Panc1 (cell line): ENCODE results near the gene ATP2A2.

ENCODE experiments used
- POLR2AphosphoS5 ChIP-seq: IDR thresholded peaks from 2 replicates; pipeline ENCODE4 v1.6.1; 2012; ENCODE audit warnings: mild to moderate bottlenecking, low read depth, low read length, moderate library complexity
- TCF7L2 ChIP-seq: IDR thresholded peaks from 2 replicates; pipeline ENCODE4 v1.6.1; 2011; ENCODE audit warnings: mild to moderate bottlenecking, low read depth, low read length, inconsistent platforms
- TF ChIP-seq, protein P1 (sequence below): fragments of 450-650 bp; IDR thresholded peaks from 2 replicates; pipeline ENCODE4 v1.5.1; 2017; ENCODE audit warnings: mild to moderate bottlenecking
- TF ChIP-seq, protein P2 (sequence below), 2 experiments: IDR thresholded peaks; 2 replicates each; pipeline ENCODE4 v1.6.1; 2011 to 2012; ENCODE audit warnings: low read depth in 2 of 2, control low read depth in 1 of 2, low read length in 1 of 2, mild to moderate bottlenecking in 1 of 2, moderate library complexity in 1 of 2; ENCODE audit not compliant: insufficient read depth in 1 of 2

DNA sequence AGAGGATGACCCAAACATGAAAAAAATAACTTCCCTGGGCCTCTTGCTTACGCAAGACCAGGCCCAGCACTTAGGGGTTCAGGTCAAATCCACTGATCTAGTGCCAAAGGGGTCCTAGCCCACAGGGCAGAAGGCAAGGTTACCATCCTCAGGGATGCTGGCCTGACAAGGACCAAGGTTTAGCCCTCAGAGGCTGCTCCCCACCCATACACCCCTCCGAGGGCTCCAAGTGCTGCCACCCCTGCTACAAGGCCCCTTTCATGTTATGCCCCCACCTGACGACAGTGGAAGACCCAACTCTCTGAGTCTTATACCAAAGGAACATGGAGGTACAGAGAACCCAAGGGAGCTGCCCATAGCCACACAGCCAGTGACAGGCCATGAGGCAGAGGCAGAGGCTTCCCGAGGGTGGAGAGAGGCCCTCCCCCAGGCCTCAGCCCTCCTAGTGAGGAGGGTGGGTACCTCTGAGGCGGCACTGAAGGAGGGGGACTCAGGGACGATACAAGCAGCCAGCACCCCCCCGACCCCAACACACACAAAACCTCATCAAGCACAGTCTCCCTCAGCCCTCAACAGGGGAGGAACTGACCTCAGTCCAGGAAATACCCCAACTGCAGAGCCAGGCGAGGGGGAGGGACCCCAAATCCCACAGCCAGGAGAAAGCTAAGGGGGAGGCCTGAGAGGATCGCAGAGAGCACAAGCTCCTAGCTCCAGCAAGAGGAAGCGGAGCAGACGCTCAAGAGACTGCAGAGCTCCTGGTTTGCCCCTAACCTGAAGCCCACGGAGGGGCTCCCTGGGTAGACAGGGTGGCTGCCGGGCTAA is 85.5 kb downstream of the ATP2A2 start:
- TF ChIP-seq, protein P1, sequence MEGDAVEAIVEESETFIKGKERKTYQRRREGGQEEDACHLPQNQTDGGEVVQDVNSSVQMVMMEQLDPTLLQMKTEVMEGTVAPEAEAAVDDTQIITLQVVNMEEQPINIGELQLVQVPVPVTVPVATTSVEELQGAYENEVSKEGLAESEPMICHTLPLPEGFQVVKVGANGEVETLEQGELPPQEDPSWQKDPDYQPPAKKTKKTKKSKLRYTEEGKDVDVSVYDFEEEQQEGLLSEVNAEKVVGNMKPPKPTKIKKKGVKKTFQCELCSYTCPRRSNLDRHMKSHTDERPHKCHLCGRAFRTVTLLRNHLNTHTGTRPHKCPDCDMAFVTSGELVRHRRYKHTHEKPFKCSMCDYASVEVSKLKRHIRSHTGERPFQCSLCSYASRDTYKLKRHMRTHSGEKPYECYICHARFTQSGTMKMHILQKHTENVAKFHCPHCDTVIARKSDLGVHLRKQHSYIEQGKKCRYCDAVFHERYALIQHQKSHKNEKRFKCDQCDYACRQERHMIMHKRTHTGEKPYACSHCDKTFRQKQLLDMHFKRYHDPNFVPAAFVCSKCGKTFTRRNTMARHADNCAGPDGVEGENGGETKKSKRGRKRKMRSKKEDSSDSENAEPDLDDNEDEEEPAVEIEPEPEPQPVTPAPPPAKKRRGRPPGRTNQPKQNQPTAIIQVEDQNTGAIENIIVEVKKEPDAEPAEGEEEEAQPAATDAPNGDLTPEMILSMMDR: no peak
- TF ChIP-seq, protein P2, sequence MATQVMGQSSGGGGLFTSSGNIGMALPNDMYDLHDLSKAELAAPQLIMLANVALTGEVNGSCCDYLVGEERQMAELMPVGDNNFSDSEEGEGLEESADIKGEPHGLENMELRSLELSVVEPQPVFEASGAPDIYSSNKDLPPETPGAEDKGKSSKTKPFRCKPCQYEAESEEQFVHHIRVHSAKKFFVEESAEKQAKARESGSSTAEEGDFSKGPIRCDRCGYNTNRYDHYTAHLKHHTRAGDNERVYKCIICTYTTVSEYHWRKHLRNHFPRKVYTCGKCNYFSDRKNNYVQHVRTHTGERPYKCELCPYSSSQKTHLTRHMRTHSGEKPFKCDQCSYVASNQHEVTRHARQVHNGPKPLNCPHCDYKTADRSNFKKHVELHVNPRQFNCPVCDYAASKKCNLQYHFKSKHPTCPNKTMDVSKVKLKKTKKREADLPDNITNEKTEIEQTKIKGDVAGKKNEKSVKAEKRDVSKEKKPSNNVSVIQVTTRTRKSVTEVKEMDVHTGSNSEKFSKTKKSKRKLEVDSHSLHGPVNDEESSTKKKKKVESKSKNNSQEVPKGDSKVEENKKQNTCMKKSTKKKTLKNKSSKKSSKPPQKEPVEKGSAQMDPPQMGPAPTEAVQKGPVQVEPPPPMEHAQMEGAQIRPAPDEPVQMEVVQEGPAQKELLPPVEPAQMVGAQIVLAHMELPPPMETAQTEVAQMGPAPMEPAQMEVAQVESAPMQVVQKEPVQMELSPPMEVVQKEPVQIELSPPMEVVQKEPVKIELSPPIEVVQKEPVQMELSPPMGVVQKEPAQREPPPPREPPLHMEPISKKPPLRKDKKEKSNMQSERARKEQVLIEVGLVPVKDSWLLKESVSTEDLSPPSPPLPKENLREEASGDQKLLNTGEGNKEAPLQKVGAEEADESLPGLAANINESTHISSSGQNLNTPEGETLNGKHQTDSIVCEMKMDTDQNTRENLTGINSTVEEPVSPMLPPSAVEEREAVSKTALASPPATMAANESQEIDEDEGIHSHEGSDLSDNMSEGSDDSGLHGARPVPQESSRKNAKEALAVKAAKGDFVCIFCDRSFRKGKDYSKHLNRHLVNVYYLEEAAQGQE (IDR thresholded peaks at IDR 0.05; ENCODE audit: insufficient read depth in 1 of 2, low read depth in 2 of 2, low read length in 1 of 2): no peak
- no peak for TF ChIP-seq POLR2AphosphoS5
- TF ChIP-seq TCF7L2: no peak
